Endothelial cell of umbilical vein (primary cell): ENCODE measurements around the gene FRMD6. TPM values are rescaled to one million over a fixed set of nuclear protein-coding genes. Genes with fewer than 3 reads are reported as not detected.

Experiments
- BruUV-seq: library from RNA; stranded (reverse); fragments of 400-500 nt; replicated peaks from 2 replicates; lab custom pipeline; 2021; lab: Mats Ljungman, UMichigan
- CTCF ChIA-PET: fragments of 300-600, 350-600 bp; sonication (Branson Sonifier 250); formaldehyde crosslinking; loops from one replicate; lab custom pipeline; 2021; ENCODE audit warnings: antibody characterized with exemption, inconsistent platforms; lab: Charles Lee
- POLR2A ChIA-PET: fragments of 300-600, 350-600 bp; sonication (Branson Sonifier 250); formaldehyde crosslinking; loops from one replicate; lab custom pipeline; 2021; ENCODE audit warnings: antibody characterized with exemption, inconsistent platforms; lab: Charles Lee
- DNase-seq: peaks from one replicate; pipeline ENCODE4 v3.0.0-alpha.2; 2011; ENCODE audit warnings: low read depth, low spot score
- FAIRE-seq: peaks from 2 replicates; lab custom pipeline; 2011; peaks lifted over from hg19 to GRCh38; lab: Jason Lieb, UNC
- H2AFZ ChIP-seq: 2 replicates; pipeline ENCODE4 v1.6.0; 2012; ENCODE audit warnings: low read depth, low read length, control low read depth, inconsistent platforms
- H3K27ac ChIP-seq: 2 replicates; pipeline ENCODE4 v1.5.1; 2011; ENCODE audit warnings: low read depth, mild to moderate bottlenecking, control low read depth, low read length, moderate library complexity; ENCODE audit not compliant: insufficient read depth
- H3K27me3 ChIP-seq, 2 experiments: 2 replicates each; pipeline versions ENCODE4 v1.6.0 to v1.6.1; 2011; ENCODE audit warnings: low read length in 2 of 2, mixed read lengths in 1 of 2; ENCODE audit not compliant: control insufficient read depth in 2 of 2, insufficient read depth in 2 of 2
- H3K36me3 ChIP-seq, 2 experiments: 2 replicates in 1 of 2; 3 replicates in 1 of 2; pipeline ENCODE4 v1.5.1; 2011; ENCODE audit warnings: low read length in 2 of 2, mild to moderate bottlenecking in 1 of 2, moderate library complexity in 1 of 2; ENCODE audit not compliant: control insufficient read depth in 2 of 2, insufficient read depth in 2 of 2; ENCODE audit errors: extremely low read depth in 1 of 2
- H3K4me1 ChIP-seq: 3 replicates; pipeline ENCODE4 v1.5.1; 2011; ENCODE audit warnings: mild to moderate bottlenecking, low read length; ENCODE audit not compliant: control insufficient read depth, insufficient read depth; ENCODE audit errors: extremely low read depth
- H3K4me2 ChIP-seq: 2 replicates; pipeline ENCODE4 v1.6.1; 2011; ENCODE audit warnings: low read length, control low read depth, mixed read lengths; ENCODE audit not compliant: insufficient read depth
- H3K4me3 ChIP-seq, 3 experiments: fragments of 200-600 bp in 1 of 3; sonication (generic), shearing (Covaris generic) in 1 of 3; replicated peaks in 1 of 3; 2 replicates each; pipeline ENCODE4 v1.5.1; 2011 to 2016; ENCODE audit warnings: control low read depth in 3 of 3, low read length in 3 of 3, mild to moderate bottlenecking in 2 of 3, inconsistent platforms in 1 of 3, low read depth in 1 of 3, moderate library complexity in 1 of 3; ENCODE audit not compliant: insufficient read depth in 1 of 3
- H3K79me2 ChIP-seq: 2 replicates; pipeline ENCODE4 v1.6.0; 2012; ENCODE audit warnings: low read length, inconsistent platforms; ENCODE audit not compliant: control insufficient read depth, insufficient read depth
- H3K9ac ChIP-seq: replicated peaks from 2 replicates; pipeline ENCODE3; 2011; ENCODE audit warnings: low read length, control low read depth; ENCODE audit not compliant: insufficient read depth; ENCODE audit errors: extremely low read depth
- H3K9me1 ChIP-seq: replicated peaks from 3 replicates; pipeline ENCODE4 v1.6.0; 2011; ENCODE audit warnings: mild to moderate bottlenecking, low read length; ENCODE audit not compliant: control insufficient read depth, insufficient read depth; ENCODE audit errors: extremely low read depth
- H3K9me3 ChIP-seq: replicated peaks from 2 replicates; pipeline ENCODE4 v1.5.1; 2012; ENCODE audit warnings: low read length, inconsistent platforms; ENCODE audit not compliant: control insufficient read depth, insufficient read depth
- H4K20me1 ChIP-seq: replicated peaks from 2 replicates; pipeline ENCODE3; 2011; ENCODE audit warnings: mild to moderate bottlenecking, low read length; ENCODE audit not compliant: control insufficient read depth, insufficient read depth; ENCODE audit errors: extremely low read depth
- EZH2 ChIP-seq: IDR thresholded peaks from 2 replicates; pipeline ENCODE4 v1.6.1; 2012; ENCODE audit warnings: borderline replicate concordance, low read depth, mild to moderate bottlenecking, moderate library complexity, low read length, inconsistent platforms; ENCODE audit not compliant: severe bottlenecking
- FOS ChIP-seq: IDR thresholded peaks from 2 replicates; pipeline ENCODE4 v1.6.1; 2011; ENCODE audit warnings: mild to moderate bottlenecking, low read length, moderate library complexity, borderline replicate concordance; ENCODE audit not compliant: insufficient read depth
- GATA2 ChIP-seq: IDR thresholded peaks from 2 replicates; pipeline ENCODE4 v1.7.0; 2011; ENCODE audit warnings: low read depth, mild to moderate bottlenecking, moderate library complexity, mixed read lengths, low read length; ENCODE audit not compliant: insufficient read length, insufficient read depth
- JUN ChIP-seq: IDR thresholded peaks from 2 replicates; pipeline ENCODE4 v1.6.1; 2011; ENCODE audit warnings: borderline replicate concordance, low read depth; ENCODE audit not compliant: insufficient read length, insufficient read depth
- MYC ChIP-seq: IDR thresholded peaks from one replicate; pipeline ENCODE4 v1.6.1; 2011; ENCODE audit warnings: mild to moderate bottlenecking, low read depth, low read length
- POLR2A ChIP-seq: IDR thresholded peaks from 2 replicates; pipeline ENCODE4 v1.6.1; 2012; ENCODE audit warnings: low read depth, mild to moderate bottlenecking, control low read depth, low read length
- POLR2AphosphoS5 ChIP-seq: IDR thresholded peaks from 2 replicates; pipeline ENCODE4 v1.6.1; 2012; ENCODE audit warnings: low read depth, mild to moderate bottlenecking, control low read depth, low read length, moderate library complexity; ENCODE audit not compliant: insufficient read depth
- dilution Hi-C: fragments of 300-500 bp; cut with MboI; formaldehyde crosslinking; loops from one replicate; pipeline ENCODE4 v1.15.0; 2019; ENCODE audit warnings: low sequenced_read_pairs; ENCODE audit not compliant: extremely low pct_ligation_motif_present
- intact Hi-C: fragments of 100-400 bp; cut with micrococcal nuclease; formaldehyde crosslinking; loops from one replicate; pipeline ENCODE4 v1.10.0; 2022
- polyA plus RNA-seq, 4 experiments: library from polyadenylated mRNA; depleted of rRNA in 3 of 4; stranded (reverse) in 3 of 4; unstranded in 1 of 4; fragments of >200 nt; gene quantifications; 2 replicates each; pipeline versions ENCODE4 v1.2.1 to v1.2.3, GENCODE V29; 2011 to 2012; ENCODE audit warnings: missing spikeins in 1 of 4
- total RNA-seq: library from RNA; stranded (reverse); gene quantifications from 2 replicates; pipeline ENCODE4 v1.2.3, GENCODE V29; 2021
- TF ChIP-seq, protein P1 (sequence below), 2 donors: IDR thresholded peaks; 1 replicate in 1 of 2; 2 replicates in 1 of 2; pipeline ENCODE4 v1.5.1; 2011; ENCODE audit warnings: low read length in 2 of 2, mild to moderate bottlenecking in 2 of 2, moderate library complexity in 2 of 2, control low read depth in 1 of 2, inconsistent platforms in 1 of 2, low read depth in 1 of 2; ENCODE audit not compliant: insufficient read depth in 1 of 2; ENCODE audit errors: extremely low read depth in 1 of 2
- TF ChIP-seq, protein P2 (sequence below): IDR thresholded peaks from 2 replicates; pipeline ENCODE4 v1.6.1; 2011; ENCODE audit not compliant: insufficient read depth, insufficient read length

FRMD6 gene
- total and polyA plus RNA-seq, 2 donors (not counting 3 experiments of a cell fraction or from before 2014, with no cell fraction given), result 69.0 to 97.1 TPM

DNA sequence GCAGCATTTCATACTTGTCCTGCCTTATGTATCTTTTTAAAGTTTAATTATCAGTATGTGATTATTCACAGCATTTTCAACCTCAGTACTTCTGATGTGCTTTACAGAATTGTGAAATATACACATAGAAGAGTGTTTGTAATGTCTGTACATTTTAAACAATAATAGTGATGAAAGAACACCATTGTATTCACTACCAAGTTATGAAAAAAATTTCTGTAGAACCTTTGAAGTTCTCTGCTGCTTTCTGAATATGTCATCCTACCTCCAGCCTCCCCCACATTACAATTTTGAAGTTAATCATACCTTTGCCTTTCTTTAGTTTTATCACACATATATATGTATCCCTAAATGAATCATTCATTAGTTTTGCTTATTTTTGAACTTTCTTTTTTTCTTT is 24.8 kb downstream of the FRMD6 start:
- TF ChIP-seq EZH2, result no peak
- TF ChIP-seq, protein P1, sequence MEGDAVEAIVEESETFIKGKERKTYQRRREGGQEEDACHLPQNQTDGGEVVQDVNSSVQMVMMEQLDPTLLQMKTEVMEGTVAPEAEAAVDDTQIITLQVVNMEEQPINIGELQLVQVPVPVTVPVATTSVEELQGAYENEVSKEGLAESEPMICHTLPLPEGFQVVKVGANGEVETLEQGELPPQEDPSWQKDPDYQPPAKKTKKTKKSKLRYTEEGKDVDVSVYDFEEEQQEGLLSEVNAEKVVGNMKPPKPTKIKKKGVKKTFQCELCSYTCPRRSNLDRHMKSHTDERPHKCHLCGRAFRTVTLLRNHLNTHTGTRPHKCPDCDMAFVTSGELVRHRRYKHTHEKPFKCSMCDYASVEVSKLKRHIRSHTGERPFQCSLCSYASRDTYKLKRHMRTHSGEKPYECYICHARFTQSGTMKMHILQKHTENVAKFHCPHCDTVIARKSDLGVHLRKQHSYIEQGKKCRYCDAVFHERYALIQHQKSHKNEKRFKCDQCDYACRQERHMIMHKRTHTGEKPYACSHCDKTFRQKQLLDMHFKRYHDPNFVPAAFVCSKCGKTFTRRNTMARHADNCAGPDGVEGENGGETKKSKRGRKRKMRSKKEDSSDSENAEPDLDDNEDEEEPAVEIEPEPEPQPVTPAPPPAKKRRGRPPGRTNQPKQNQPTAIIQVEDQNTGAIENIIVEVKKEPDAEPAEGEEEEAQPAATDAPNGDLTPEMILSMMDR (IDR thresholded peaks at IDR 0.05; ENCODE audit: extremely low read depth in 1 of 2, insufficient read depth in 1 of 2, low read depth in 1 of 2, low read length in 2 of 2), result no peak
- TF ChIP-seq POLR2A, result no peak
- no peak for TF ChIP-seq JUN
- no peak for TF ChIP-seq MYC
- TF ChIP-seq FOS, result no peak
- TF ChIP-seq, protein P2, sequence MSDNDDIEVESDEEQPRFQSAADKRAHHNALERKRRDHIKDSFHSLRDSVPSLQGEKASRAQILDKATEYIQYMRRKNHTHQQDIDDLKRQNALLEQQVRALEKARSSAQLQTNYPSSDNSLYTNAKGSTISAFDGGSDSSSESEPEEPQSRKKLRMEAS, result no peak
- no peak for TF ChIP-seq GATA2
- no peak for TF ChIP-seq POLR2AphosphoS5
- no peaks in the 10 kb centered on the region for H3K4me1 ChIP-seq
- H3K79me2 ChIP-seq, result peaks cover 98% of the 10 kb centered on the region
- FAIRE-seq (no peak), DNase-seq (no peak)
- H3K27me3 ChIP-seq, result no peaks in the 10 kb centered on the region
- dilution Hi-C loops, result no loop called here
- no peak overlapping the region for H2AFZ ChIP-seq
- no peak overlapping the region for H3K4me2 ChIP-seq
- H3K4me3 ChIP-seq, result no peak overlapping the region
- POLR2A ChIA-PET, result no interaction called here
- intact Hi-C loops, result loop anchor here (2.0 kb wide), 1 partner anchor 18 kb away; no protein-coding TSS in a partner anchor
- peaks cover 0 to 4% of the 10 kb centered on the region in 2 experiments for H3K36me3 ChIP-seq
- no peaks in the 10 kb centered on the region for H3K9me3 ChIP-seq
- no peak overlapping the region for H3K9ac ChIP-seq
- BruUV-seq, result no TSS peak
- CTCF ChIA-PET, result interaction anchor here (1.3 kb wide), 1 partner anchor 9 kb away, joined by 4 read pairs; no protein-coding TSS in a partner anchor
- no peaks in the 10 kb centered on the region for H3K9me1 ChIP-seq
- H3K27ac ChIP-seq, result no peak overlapping the region
- peaks cover 29% of the 10 kb centered on the region for H4K20me1 ChIP-seq
